Adrenal gland (tissue), 12 donors: ENCODE measurements around the gene MDM2. TPM values are rescaled to one million over a fixed set of nuclear protein-coding genes. Genes with fewer than 3 reads are reported as not detected.

ENCODE experiments used
- DNase-seq, 7 donors: peaks; one replicate each; pipeline ENCODE4 v3.0.0-alpha.2; 2019 to 2020
- H3K27ac ChIP-seq, 5 donors: fragments of 200-600 bp; sonication (generic) in 4 of 5; 1 replicate in 3 of 5; 2 replicates in 2 of 5; pipeline versions ENCODE4 v1.5.1 to v1.8.0; 2016 to 2020; ENCODE audit warnings: mild to moderate bottlenecking in 1 of 5
- H3K27me3 ChIP-seq: fragments of 200-600 bp; 2 replicates; pipeline ENCODE4 v1.8.0; 2021
- H3K36me3 ChIP-seq, 2 donors: fragments of 200-600 bp; replicated peaks in 1 of 2; 1 replicate in 1 of 2; 2 replicates in 1 of 2; pipeline versions ENCODE4 v1.5.1 to v1.8.0; 2018 to 2022
- H3K4me1 ChIP-seq, 2 donors: fragments of 200-600 bp; replicated peaks in 1 of 2; 1 replicate in 1 of 2; 2 replicates in 1 of 2; pipeline versions ENCODE4 v1.5.1 to v1.8.0; 2018 to 2021
- H3K4me3 ChIP-seq, 4 donors: fragments of 200-600 bp; sonication (generic) in 3 of 4; one replicate each; pipeline ENCODE4 v1.5.1; 2016 to 2018
- H3K9me3 ChIP-seq, 3 donors: fragments of 200-600 bp; sonication (generic) in 1 of 3; replicated peaks in 1 of 3; 1 replicate in 2 of 3; 2 replicates in 1 of 3; pipeline versions ENCODE4 v1.5.1 to v1.8.0; 2016 to 2021
- POLR2A ChIP-seq, 2 donors: fragments of 450-650 bp; IDR thresholded peaks; one replicate each; pipeline ENCODE4 v1.6.1; 2017; ENCODE audit warnings: antibody characterized with exemption in 2 of 2, mild to moderate bottlenecking in 2 of 2, moderate library complexity in 1 of 2
- whole genome bisulfite sequencing, 4 donors: extraction: QIAGEN DNeasy Blood & Tissue Kit in 2 of 4; methylation state at CpG; one replicate each; pipeline versions ENCODE4 v1.1.5 to v1.1.7; 2013 to 2017; 5-methylcytosine and 5-hydroxymethylcytosine counted together
- intact Hi-C, 2 donors: fragments of 100-400 bp; cut with DNase I; formaldehyde crosslinking; loops; one replicate each; pipeline versions ENCODE4 v1.14.1 to v1.15.0; 2022 to 2023
- polyA plus RNA-seq, 3 donors: library from polyadenylated mRNA; stranded (reverse); fragments of 200-250 nt in 2 of 3; fragments of 350-450 nt in 1 of 3; fragmentation: Illumina TruSeq in 1 of 3; extraction: RNeasy Lipid Tissue Mini Kit (QIAGEN cat#74804) in 1 of 3; gene quantifications; one replicate each; pipeline ENCODE4 v1.2.3, GENCODE V29; 2013 to 2014
- total RNA-seq, 9 donors: library from RNA; depleted of rRNA in 4 of 9; stranded (reverse); fragments of >200 nt in 4 of 9; fragments of 120-200 nt in 1 of 9; fragmentation: NEBNext Ultra II Directional in 1 of 9; extraction: Animal tissue kit (Norgen Biotek cat#: 25700) in 1 of 9; gene quantifications; one replicate each; pipeline versions ENCODE4 v1.1.0 to v1.2.4, GENCODE V29; 2013 to 2023
- TF ChIP-seq, protein P1 (sequence below), 6 experiments: fragments of 450-650 bp in 4 of 6; fragments of 200-600 bp in 2 of 6; sonication (generic) in 1 of 6; IDR thresholded peaks; 1 replicate in 5 of 6; 2 replicates in 1 of 6; pipeline versions ENCODE4 v1.5.1 to v1.8.0; 2016 to 2021; ENCODE audit warnings: antibody characterized with exemption in 6 of 6, mild to moderate bottlenecking in 2 of 6, moderate library complexity in 1 of 6
- donor health status: healthy with polysubstance abuse.
- donor health status: Bipolar disorder and iron deficiency.
- donor health status: DM: yes; HTN: yes; CAD: no.
- donor health status: DM: no; HTN: no; CAD: no.
- donor health status: DM: no; HTN: no; CAD: no.
- donor health status: DM: yes; HTN: yes; CAD: no.

The MDM2 gene
- total and polyA plus RNA-seq, 12 donors: 44.3 to 241 (median 107) TPM

DNA sequence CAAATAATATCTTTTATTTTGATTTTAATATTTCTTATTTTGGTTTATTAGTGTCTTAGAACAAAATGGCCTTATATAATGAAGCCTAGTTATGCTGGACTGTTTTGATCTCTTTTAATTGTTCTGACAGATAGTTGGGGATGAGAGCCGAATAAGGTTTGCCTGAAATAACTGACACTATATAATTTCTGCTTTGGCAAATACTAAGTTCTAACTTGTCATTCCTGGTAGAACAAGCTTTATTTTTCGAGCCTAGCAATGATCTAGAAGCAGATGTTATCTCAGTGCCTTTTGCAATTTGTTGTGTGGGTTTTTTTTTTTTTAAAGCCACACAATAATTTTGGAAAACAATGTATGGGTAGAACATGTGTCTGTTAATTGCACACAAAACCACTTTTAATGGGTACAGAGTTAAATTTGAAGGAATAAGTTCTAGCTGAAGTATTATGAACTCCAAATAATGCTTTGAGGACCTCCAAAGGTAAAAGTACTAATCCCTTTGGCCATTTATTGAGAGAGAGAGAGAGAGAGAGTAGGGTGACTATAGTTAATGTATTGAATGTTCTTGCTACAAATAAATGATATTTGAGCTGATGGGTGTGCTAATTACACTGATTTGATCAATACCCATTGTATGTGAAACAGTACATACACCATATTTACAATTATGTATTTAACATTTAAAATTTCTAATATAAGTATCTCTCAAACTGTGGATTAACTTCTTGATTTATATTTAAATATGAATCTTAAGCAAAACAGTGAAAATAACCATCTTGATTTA is 35.0 kb downstream of the MDM2 start:
- 66 to 76% (median 70%) methylated on average over 2 of the region's 2 CpGs for WGBS, 4 donors

DNA sequence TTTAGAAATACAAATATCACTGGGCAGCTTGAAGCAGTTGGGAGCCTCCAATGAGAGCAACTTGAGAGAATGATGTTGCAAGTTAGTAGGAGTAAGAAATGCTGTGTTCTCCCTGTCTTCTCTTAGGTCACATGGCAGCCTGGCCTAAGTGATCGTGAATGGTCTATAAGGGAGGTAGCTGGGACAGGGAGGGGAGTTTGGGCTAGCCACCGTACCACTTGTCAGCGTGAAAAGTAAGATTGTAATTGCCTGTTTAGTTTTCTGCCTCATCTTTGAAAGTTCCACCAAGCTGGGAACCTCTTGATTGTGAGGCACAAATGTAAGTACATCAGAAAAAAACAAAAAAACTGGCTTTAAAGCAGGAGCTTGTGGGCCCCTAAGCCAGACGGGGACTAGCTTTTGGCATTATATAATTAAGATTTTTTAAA is 36.4 kb downstream of the MDM2 start:
- Histone ChIP-seq H3K27ac (no peak overlapping the region), H3K4me1 (no peaks in the 10 kb centered on the region), H3K4me3 (no peak overlapping the region), H3K9me3 (no peaks in the 10 kb centered on the region), H3K36me3 (peaks cover 0 to 36% of the 10 kb centered on the region in 2 donors), H3K27me3 (no peaks in the 10 kb centered on the region)
- TF ChIP-seq POLR2A (IDR thresholded peaks at IDR 0.05): no peak
- TF ChIP-seq, protein P1, sequence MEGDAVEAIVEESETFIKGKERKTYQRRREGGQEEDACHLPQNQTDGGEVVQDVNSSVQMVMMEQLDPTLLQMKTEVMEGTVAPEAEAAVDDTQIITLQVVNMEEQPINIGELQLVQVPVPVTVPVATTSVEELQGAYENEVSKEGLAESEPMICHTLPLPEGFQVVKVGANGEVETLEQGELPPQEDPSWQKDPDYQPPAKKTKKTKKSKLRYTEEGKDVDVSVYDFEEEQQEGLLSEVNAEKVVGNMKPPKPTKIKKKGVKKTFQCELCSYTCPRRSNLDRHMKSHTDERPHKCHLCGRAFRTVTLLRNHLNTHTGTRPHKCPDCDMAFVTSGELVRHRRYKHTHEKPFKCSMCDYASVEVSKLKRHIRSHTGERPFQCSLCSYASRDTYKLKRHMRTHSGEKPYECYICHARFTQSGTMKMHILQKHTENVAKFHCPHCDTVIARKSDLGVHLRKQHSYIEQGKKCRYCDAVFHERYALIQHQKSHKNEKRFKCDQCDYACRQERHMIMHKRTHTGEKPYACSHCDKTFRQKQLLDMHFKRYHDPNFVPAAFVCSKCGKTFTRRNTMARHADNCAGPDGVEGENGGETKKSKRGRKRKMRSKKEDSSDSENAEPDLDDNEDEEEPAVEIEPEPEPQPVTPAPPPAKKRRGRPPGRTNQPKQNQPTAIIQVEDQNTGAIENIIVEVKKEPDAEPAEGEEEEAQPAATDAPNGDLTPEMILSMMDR (IDR thresholded peaks at IDR 0.05): no peak
- no peak for DNase-seq
- WGBS, 4 donors: 94 to 97% (median 95%) methylated on average over 4 of the region's 4 CpGs
- intact Hi-C loops: no loop called here

More for the DNA sequence above, 35.0 kb downstream of the MDM2 start:
- intact Hi-C loops: no loop called here
- Histone ChIP-seq H3K27me3 (no peaks in the 10 kb centered on the region), H3K4me3 (no peak overlapping the region), H3K36me3 (peaks cover 0 to 48% of the 10 kb centered on the region in 2 donors), H3K27ac (no peak overlapping the region), H3K4me1 (no peaks in the 10 kb centered on the region), H3K9me3 (no peaks in the 10 kb centered on the region)
- DNase-seq: no peak
- TF ChIP-seq, protein P1 (IDR thresholded peaks at IDR 0.05): no peak
- TF ChIP-seq POLR2A (IDR thresholded peaks at IDR 0.05): no peak

DNA sequence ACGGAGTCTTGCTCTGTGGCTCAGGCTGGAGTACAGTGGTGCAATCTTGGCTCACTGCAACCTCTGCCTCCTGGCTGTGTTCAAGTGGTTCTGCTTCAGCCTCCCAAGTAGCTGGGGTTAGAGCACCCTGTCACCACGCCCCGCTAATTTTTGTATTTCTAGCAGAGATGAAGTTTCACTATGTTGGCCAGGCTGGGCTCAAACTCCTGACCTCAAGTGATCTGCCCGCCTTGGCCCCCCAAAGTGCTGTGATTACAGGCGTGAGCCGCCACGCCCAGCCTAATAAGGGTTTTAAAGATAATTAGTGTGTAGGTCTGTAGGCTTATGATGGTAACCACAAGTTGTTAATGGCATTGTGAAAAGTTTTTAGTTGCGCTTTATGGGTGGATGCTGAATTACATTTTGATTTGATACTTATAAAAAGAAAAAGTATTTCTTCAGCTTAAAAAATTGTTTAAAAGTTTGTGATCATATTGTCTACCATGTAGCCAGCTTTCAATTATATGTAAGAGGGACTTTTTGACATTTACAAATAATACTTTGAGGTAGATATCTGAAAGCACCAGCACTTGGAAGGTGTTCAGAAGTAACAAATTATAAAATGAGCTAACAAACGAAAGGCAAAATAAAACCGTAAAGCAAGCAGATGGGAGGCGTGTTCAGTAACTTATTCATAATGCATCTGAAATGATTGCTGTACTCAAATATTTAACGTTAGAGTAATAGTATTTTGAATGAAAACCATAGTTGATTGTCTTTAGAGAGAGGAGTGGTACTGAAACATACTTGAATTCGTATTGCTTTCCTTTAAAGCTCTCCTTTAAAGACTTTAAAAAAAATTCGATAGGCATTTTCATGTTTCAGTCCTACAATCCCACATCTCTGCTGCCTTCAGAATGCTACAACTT is 37.1 kb downstream of the MDM2 start:
- no peak for DNase-seq
- H3K4me1 ChIP-seq: no peaks in the 10 kb centered on the region
- intact Hi-C loops: no loop called here
- H3K27me3 ChIP-seq: no peaks in the 10 kb centered on the region
- TF ChIP-seq POLR2A (IDR thresholded peaks at IDR 0.05): no peak
- TF ChIP-seq, protein P1 (IDR thresholded peaks at IDR 0.05): no peak
- 91 to 94% (median 93%) methylated on average over 14 of the region's 14 CpGs for WGBS, 4 donors
- no peaks in the 10 kb centered on the region for H3K9me3 ChIP-seq
- peaks cover 0 to 29% of the 10 kb centered on the region in 2 donors for H3K36me3 ChIP-seq
- H3K4me3 ChIP-seq: no peak overlapping the region
- no peak overlapping the region for H3K27ac ChIP-seq

DNA sequence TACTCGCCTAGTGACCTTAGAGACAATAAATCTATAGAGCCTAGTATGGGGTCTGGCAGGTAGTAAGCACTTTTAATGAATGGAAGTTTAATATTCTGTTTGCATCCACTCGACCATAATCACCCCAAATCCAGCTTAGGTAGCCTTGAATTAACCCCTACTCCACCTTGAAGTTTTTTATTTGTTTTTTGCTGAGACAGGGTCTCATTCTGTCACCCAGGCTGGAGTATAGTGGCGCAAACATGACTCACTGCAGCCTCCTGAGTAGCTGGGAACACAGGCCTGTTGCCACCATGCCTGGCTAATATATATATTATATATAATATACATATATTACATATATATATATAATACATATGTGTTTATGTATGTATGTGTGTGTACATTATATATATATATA is 38.8 kb downstream of the MDM2 start:
- no peak for TF ChIP-seq POLR2A (IDR thresholded peaks at IDR 0.05)
- TF ChIP-seq, protein P1 (IDR thresholded peaks at IDR 0.05): no peak
- no peaks in the 10 kb centered on the region for H3K9me3 ChIP-seq
- DNase-seq: no peak
- WGBS, 4 donors: 74 to 82% (median 76%) methylated on average over 3 of the region's 3 CpGs
- H3K36me3 ChIP-seq: peaks cover 0 to 14% of the 10 kb centered on the region in 2 donors
- no peak overlapping the region for H3K4me3 ChIP-seq
- H3K27me3 ChIP-seq: no peaks in the 10 kb centered on the region
- H3K27ac ChIP-seq: no peak overlapping the region
- no peaks in the 10 kb centered on the region for H3K4me1 ChIP-seq
- intact Hi-C loops: no loop called here
